Activated CD8-positive, alpha-beta T cell treated with anti-CD3 and anti-CD28 coated beads for 36 hours (primary cell): ENCODE data around the gene KREMEN1. TPM values are rescaled to one million over a fixed set of nuclear protein-coding genes. Genes with fewer than 3 reads are reported as not detected.

Experiments
- ATAC-seq: fragments of 200-7000 bp; cut with Tn5 transposase; one replicate; pipeline ENCODE4 v1.10.0; 2021; ENCODE audit warnings: mild to moderate bottlenecking, moderate library complexity
- CTCF ChIA-PET: fragments of 350-600 bp; sonication (Branson Sonifier 250); formaldehyde crosslinking; loops from one replicate; lab custom pipeline; 2021; ENCODE audit warnings: antibody characterized with exemption; lab: Charles Lee
- POLR2A ChIA-PET: fragments of 350-600 bp; sonication (Branson Sonifier 250); formaldehyde crosslinking; loops from one replicate; lab custom pipeline; 2021; ENCODE audit warnings: antibody characterized with exemption; lab: Charles Lee
- DNase-seq: peaks from one replicate; pipeline ENCODE4 v3.0.0-alpha.2; 2020
- H3K27ac Mint-ChIP-seq: one replicate; pipeline ENCODE4 v1.8.0; 2021; ENCODE audit warnings: mild to moderate bottlenecking, mixed read lengths
- H3K27me3 Mint-ChIP-seq: one replicate; pipeline ENCODE4 v1.8.0; 2021; ENCODE audit warnings: mixed read lengths
- H3K36me3 Mint-ChIP-seq: one replicate; pipeline ENCODE4 v1.8.0; 2021; ENCODE audit warnings: low read depth, mixed read lengths
- H3K4me1 Mint-ChIP-seq: one replicate; pipeline ENCODE4 v1.8.0; 2021; ENCODE audit warnings: low read depth, mixed read lengths
- H3K4me3 Mint-ChIP-seq: one replicate; pipeline ENCODE4 v1.8.0; 2021; ENCODE audit warnings: mild to moderate bottlenecking, moderate library complexity, mixed read lengths
- H3K9me3 Mint-ChIP-seq: one replicate; pipeline ENCODE4 v1.8.0; 2021; ENCODE audit warnings: mixed read lengths
- CTCF ChIP-seq: fragments of 200-600 bp; IDR thresholded peaks from one replicate; pipeline ENCODE4 v1.8.0; 2022; ENCODE audit warnings: antibody characterized with exemption, mild to moderate bottlenecking
- intact Hi-C: fragments of 100-400 bp; cut with micrococcal nuclease; formaldehyde crosslinking; loops from one replicate; pipeline ENCODE4 v1.10.0; 2022
- total RNA-seq, 2 experiments: library from RNA; stranded (reverse); gene quantifications; one replicate each; pipeline ENCODE4 v1.2.3, GENCODE V29; 2021

Gene KREMEN1
- total RNA-seq, 2 experiments from 2014 or later: 0.11 to 0.43 TPM

GRCh38 chr22:29098296-29098695 lies 25.5 kb downstream of the KREMEN1 start:
- DNase-seq (no peak), ATAC-seq (no peak)
- no peak for TF ChIP-seq CTCF
- Mint-ChIP-seq H3K4me3 (no peak overlapping the region), H3K4me1 (no peaks in the 10 kb centered on the region), H3K27ac (no peak overlapping the region), H3K9me3 (no peaks in the 10 kb centered on the region), H3K27me3 (peaks cover 1% of the 10 kb centered on the region), H3K36me3 (no peaks in the 10 kb centered on the region)
- POLR2A ChIA-PET: no interaction called here
- CTCF ChIA-PET: no interaction called here
- intact Hi-C loops: no loop called here

GRCh38 chr22:29102300-29102699 lies 29.5 kb downstream of the KREMEN1 start:
- no peaks in the 10 kb centered on the region for H3K36me3 Mint-ChIP-seq
- no peak for TF ChIP-seq CTCF
- no peaks in the 10 kb centered on the region for H3K4me1 Mint-ChIP-seq
- H3K27ac Mint-ChIP-seq: no peak overlapping the region
- ATAC-seq (no peak), DNase-seq (no peak)
- intact Hi-C loops: no loop called here
- no peaks in the 10 kb centered on the region for H3K9me3 Mint-ChIP-seq
- ChIA-PET POLR2A (no interaction called here), CTCF (interaction anchor here (0.9 to 2.0 kb wide), 3 partner anchors 11 to 144 kb away, joined by 3 to 5 read pairs (median 4); no protein-coding TSS in a partner anchor)
- peaks cover 1% of the 10 kb centered on the region for H3K27me3 Mint-ChIP-seq
- no peak overlapping the region for H3K4me3 Mint-ChIP-seq

- intact Hi-C loops: no loop called here
- no peak overlapping the region for H3K27ac Mint-ChIP-seq
- no peak for ATAC-seq
- no peak overlapping the region for H3K4me3 Mint-ChIP-seq
- CTCF ChIA-PET: interaction anchor here (1.6 kb wide), 1 partner anchor 62 kb away, joined by 4 read pairs; no protein-coding TSS in a partner anchor
- no peak for DNase-seq
- peaks cover 2% of the 10 kb centered on the region for H3K27me3 Mint-ChIP-seq
- TF ChIP-seq CTCF: no peak
- no peaks in the 10 kb centered on the region for H3K36me3 Mint-ChIP-seq
- no peaks in the 10 kb centered on the region for H3K9me3 Mint-ChIP-seq
- POLR2A ChIA-PET: no interaction called here
- H3K4me1 Mint-ChIP-seq: no peaks in the 10 kb centered on the region
Measured at GRCh38 chr22:29103121-29103520, 30.3 kb downstream of the KREMEN1 start.

GRCh38 chr22:29105468-29105867 lies 32.6 kb downstream of the KREMEN1 start:
- peaks cover 7% of the 10 kb centered on the region for H3K27me3 Mint-ChIP-seq

GRCh38 chr22:29106839-29107238 lies 34.0 kb downstream of the KREMEN1 start:
- ChIA-PET CTCF (interaction anchor here (1.4 kb wide), 1 partner anchor 10 kb away, joined by 4 read pairs; no protein-coding TSS in a partner anchor), POLR2A (no interaction called here)
- no peak for TF ChIP-seq CTCF
- Mint-ChIP-seq H3K9me3 (no peaks in the 10 kb centered on the region), H3K4me1 (no peaks in the 10 kb centered on the region), H3K36me3 (no peaks in the 10 kb centered on the region), H3K27ac (no peak overlapping the region), H3K27me3 (peaks cover 11% of the 10 kb centered on the region), H3K4me3 (no peak overlapping the region)
- no peak for ATAC-seq
- no peak for DNase-seq
- intact Hi-C loops: no loop called here

More at GRCh38 chr22:29105468-29105867, 32.6 kb downstream of the KREMEN1 start:
- intact Hi-C loops: no loop called here
- H3K9me3 Mint-ChIP-seq: no peaks in the 10 kb centered on the region
- no peaks in the 10 kb centered on the region for H3K36me3 Mint-ChIP-seq
- no peak overlapping the region for H3K27ac Mint-ChIP-seq
- no peaks in the 10 kb centered on the region for H3K4me1 Mint-ChIP-seq
- ChIA-PET POLR2A (no interaction called here), CTCF (interaction anchor here (0.6 kb wide), 1 partner anchor 35 kb away, joined by 4 read pairs; no protein-coding TSS in a partner anchor)
- no peak overlapping the region for H3K4me3 Mint-ChIP-seq
- DNase-seq: no peak
- no peak for ATAC-seq
- TF ChIP-seq CTCF: no peak
